Adipose tissue (tissue), 3 donors: ENCODE data around the gene ANKRD6. TPM values are rescaled to one million over a fixed set of nuclear protein-coding genes. Genes with fewer than 3 reads are reported as not detected.

Experiments
- H3K27ac ChIP-seq: one replicate; pipeline ENCODE4 v1.5.1; 2013; ENCODE audit warnings: low read depth, low read length
- WGBS, 3 donors: extraction: QIAGEN DNeasy Blood & Tissue Kit; methylation state at CpG; one replicate each; pipeline ENCODE4 v1.1.7; 2013; 5-methylcytosine and 5-hydroxymethylcytosine counted together
- polyA plus RNA-seq, 3 donors: library from polyadenylated mRNA; stranded (reverse); fragments of 200-250 nt; gene quantifications; one replicate each; pipeline ENCODE4 v1.2.3, GENCODE V29; 2013
- donor health status: healthy with polysubstance abuse.
- donor health status: Bipolar disorder and iron deficiency.
- donor health status: healthy.

ANKRD6 gene
- polyA plus RNA-seq, 3 donors = 3.1 to 9.3 (median 4.1) TPM

GRCh38 chr6:89649682-89650081 lies 216.7 kb downstream of the ANKRD6 start:
- WGBS, 3 donors = 99 to 100% (median 100%) methylated on average over 1 of the region's 1 CpG
- H3K27ac ChIP-seq = no peak overlapping the region

GRCh38 chr6:89650579-89650978 lies 217.6 kb downstream of the ANKRD6 start:
- H3K27ac ChIP-seq = no peak overlapping the region
- 92 to 93% (median 92%) methylated on average over 8 of the region's 8 CpGs for WGBS, 3 donors

GRCh38 chr6:89655122-89655521 lies 222.2 kb downstream of the ANKRD6 start:
- 86 to 90% (median 89%) methylated on average over 2 of the region's 2 CpGs for whole genome bisulfite sequencing, 3 donors
- no peak overlapping the region for H3K27ac ChIP-seq

- H3K27ac ChIP-seq = no peak overlapping the region
- WGBS, 3 donors = 86 to 92% (median 92%) methylated on average over 13 of the region's 13 CpGs
Observed at GRCh38 chr6:89657445-89658158, 224.7 kb downstream of the ANKRD6 start.

- 84 to 92% (median 91%) methylated on average over 4 of the region's 4 CpGs for WGBS, 3 donors
- no peak overlapping the region for H3K27ac ChIP-seq
Observed at GRCh38 chr6:89660981-89661380, 228.0 kb downstream of the ANKRD6 start.

- 53 to 93% (median 83%) methylated on average over 1 of the region's 1 CpG for WGBS, 3 donors
- no peak overlapping the region for H3K27ac ChIP-seq
Observed at GRCh38 chr6:89661559-89661958, 228.6 kb downstream of the ANKRD6 start.

GRCh38 chr6:89662659-89663223 lies 229.8 kb downstream of the ANKRD6 start:
- WGBS, 3 donors = 95% methylated on average over 4 of the region's 4 CpGs

GRCh38 chr6:89667872-89668556 lies 235.1 kb downstream of the ANKRD6 start:
- no peak overlapping the region for H3K27ac ChIP-seq
- WGBS, 3 donors = 85 to 90% (median 88%) methylated on average over 5 of the region's 5 CpGs

More at GRCh38 chr6:89662659-89663223, 229.8 kb downstream of the ANKRD6 start:
- H3K27ac ChIP-seq = no peak overlapping the region

- WGBS, 3 donors = 67 to 73% (median 67%) methylated on average over 6 of the region's 6 CpGs
- H3K27ac ChIP-seq = no peak overlapping the region
Observed at GRCh38 chr6:89669002-89669401, 236.1 kb downstream of the ANKRD6 start.

- no peak overlapping the region for H3K27ac ChIP-seq
- WGBS, 3 donors = 94 to 97% (median 95%) methylated on average over 7 of the region's 7 CpGs
Observed at GRCh38 chr6:89670935-89671565, 238.1 kb downstream of the ANKRD6 start.

GRCh38 chr6:89675949-89676748 lies 243.2 kb downstream of the ANKRD6 start:
- no peak overlapping the region for H3K27ac ChIP-seq
- WGBS, 3 donors = 55 to 62% (median 59%) methylated on average over 7 of the region's 7 CpGs

- WGBS, 3 donors = 95 to 98% (median 96%) methylated on average over 3 of the region's 3 CpGs
- H3K27ac ChIP-seq = no peak overlapping the region
Observed at GRCh38 chr6:89678531-89678930, 245.6 kb downstream of the ANKRD6 start.

- no peak overlapping the region for H3K27ac ChIP-seq
- 74 to 88% (median 84%) methylated on average over 6 of the region's 6 CpGs for WGBS, 3 donors
Observed at GRCh38 chr6:89679215-89680120, 246.5 kb downstream of the ANKRD6 start.

- WGBS, 3 donors = 80 to 85% (median 83%) methylated on average over 2 of the region's 2 CpGs
Observed at GRCh38 chr6:89680150-89680549, 247.2 kb downstream of the ANKRD6 start.

GRCh38 chr6:89680551-89680950 lies 247.6 kb downstream of the ANKRD6 start:
- 81 to 91% (median 84%) methylated on average over 7 of the region's 7 CpGs for WGBS, 3 donors
- no peak overlapping the region for H3K27ac ChIP-seq

More at GRCh38 chr6:89680150-89680549, 247.2 kb downstream of the ANKRD6 start:
- H3K27ac ChIP-seq = no peak overlapping the region

- H3K27ac ChIP-seq = no peak overlapping the region
- 97% methylated on average over 10 of the region's 10 CpGs for WGBS, 3 donors
Observed at GRCh38 chr6:89681983-89682564, 249.1 kb downstream of the ANKRD6 start.

- WGBS, 3 donors = 91 to 97% (median 96%) methylated on average over 1 of the region's 1 CpG
- no peak overlapping the region for H3K27ac ChIP-seq
Observed at GRCh38 chr6:89682991-89683390, 250.0 kb downstream of the ANKRD6 start.
